ENCODE measurements around the gene ABCF1. TPM values are rescaled to one million over a fixed set of nuclear protein-coding genes. Genes with fewer than 3 reads are reported as not detected.

ABCF1 gene
- total RNA-seq, 1 experiment from 2014 or later: 53.3 TPM

DNA sequence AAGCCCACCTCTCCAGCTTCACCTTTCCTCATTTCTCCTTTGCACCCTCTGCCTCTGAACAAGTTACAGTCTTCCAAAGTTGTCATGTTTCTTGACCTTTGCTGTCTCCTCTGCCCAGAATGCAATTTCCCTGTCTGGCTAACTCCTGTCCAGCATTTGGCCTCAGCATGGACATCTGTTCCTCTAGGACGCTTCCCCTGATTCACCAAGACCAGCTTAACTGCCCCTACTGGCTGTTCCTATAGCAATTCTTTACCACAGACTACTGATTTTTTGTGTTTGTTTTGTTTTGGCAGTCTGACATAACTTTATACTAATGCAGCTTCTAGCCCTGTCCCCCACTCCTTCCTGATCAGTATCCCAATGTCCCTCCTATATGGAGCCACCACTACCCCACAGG is 28.3 kb upstream of the ABCF1 start:
- Histone ChIP-seq H3K4me1 (ENCODE audit: control insufficient read depth in 1 of 2, insufficient read depth in 2 of 2, low read length in 2 of 2) (peaks cover 0 to 10% of the 10 kb centered on the region in 2 experiments; a peak in 2 of 4 replicates), H3K4me2 (ENCODE audit: low read length) (no peak overlapping the region), H3K27me3 (ENCODE audit: insufficient read depth, low read length) (no peaks in the 10 kb centered on the region), H3K79me2 (ENCODE audit: insufficient read depth, low read length) (no peaks in the 10 kb centered on the region), H3K36me3 (ENCODE audit: control insufficient read depth in 1 of 2, insufficient read depth in 2 of 2, low read length in 2 of 2) (0 out of 4 replicates have a peak, but pooled peaks cover 0 to 4% of the 10 kb centered on the region in 2 experiments), H3K4me3 (replicated peaks in 1 of 2; ENCODE audit: low read depth in 1 of 2, low read length in 2 of 2) (no peak overlapping the region), H3K9me3 (ENCODE audit: control insufficient read depth in 1 of 2, insufficient read depth in 1 of 2, low read depth in 1 of 2, low read length in 2 of 2) (no peaks in the 10 kb centered on the region), H3K27ac (ENCODE audit: low read depth, low read length) (no peak overlapping the region), H3K9ac (ENCODE audit: low read length) (no peak overlapping the region), H2AFZ (ENCODE audit: low read depth, low read length, poor library complexity, severe bottlenecking) (no peak overlapping the region), H3K9me2 (ENCODE audit: insufficient read depth) (no peaks in the 10 kb centered on the region), H4K20me1 (ENCODE audit: insufficient read depth) (no peaks in the 10 kb centered on the region)
- ChIA-PET RAD21 (ENCODE audit: low non-redundant PET in 1 of 2, low total read pairs in 2 of 2, uncharacterized antibody in 2 of 2, unreplicated experiment in 2 of 2) (no interaction called here), POLR2A (interaction anchor here (1.1 to 1.7 kb wide), 2 partner anchors 70 to 188 kb away, joined by 3 to 4 read pairs; no protein-coding TSS in a partner anchor), CTCF (interaction anchor here (0.9 to 3.3 kb wide), 5 partner anchors 11 to 130 kb away, joined by 3 to 36 read pairs (median 6); partner anchors contain the start of gene DHX16)
- ATAC-seq (no peak), DNase-seq (ENCODE audit: low read depth, low spot score) (no peak)
- no TSS peak for BruUV-seq (replicated peaks)
- intact Hi-C loops (cut with micrococcal nuclease): loop anchor here (5.0 kb wide), 1 partner anchor 189 kb away; no protein-coding TSS in a partner anchor
- TF ChIP-seq TCF7L2 (IDR thresholded peaks at IDR 0.05; ENCODE audit: borderline replicate concordance, extremely low read depth, insufficient read depth, insufficient read length) (no peak), POLR2A (IDR thresholded peaks at IDR 0.05; ENCODE audit: borderline replicate concordance, extremely low read depth, insufficient read depth, insufficient read length) (no peak), EZH2 (IDR thresholded peaks at IDR 0.05) (no peak), EGR1 (IDR thresholded peaks at IDR 0.05; ENCODE audit: low read depth) (no peak)

- no peak for TF ChIP-seq EZH2 (IDR thresholded peaks at IDR 0.05)
- no peak for TF ChIP-seq SIN3A (IDR thresholded peaks at IDR 0.05; ENCODE audit: low read depth)
- TF ChIP-seq EGR1 (IDR thresholded peaks at IDR 0.05; ENCODE audit: low read depth): no peak
- no peak for TF ChIP-seq EZH2phosphoT487 (IDR thresholded peaks at IDR 0.05; ENCODE audit: borderline replicate concordance)
- no peak for TF ChIP-seq MAX (IDR thresholded peaks at IDR 0.05)
- TF ChIP-seq CTCF (IDR thresholded peaks at IDR 0.05 in 2 of 3, conservative IDR thresholded peaks at IDR 0.05 in 1 of 3; ENCODE audit: borderline replicate concordance in 1 of 3, insufficient read depth in 1 of 3, low read depth in 2 of 3, low read length in 2 of 3): no peak
- TF ChIP-seq ZNF274 (IDR thresholded peaks at IDR 0.05; ENCODE audit: low read depth, low read length): no peak
- no peak for TF ChIP-seq TCF7L2 (IDR thresholded peaks at IDR 0.05; ENCODE audit: borderline replicate concordance, extremely low read depth, insufficient read depth, insufficient read length)
- TF ChIP-seq POLR2A (IDR thresholded peaks at IDR 0.05; ENCODE audit: borderline replicate concordance, extremely low read depth, insufficient read depth, insufficient read length): no peak
- no peak for TF ChIP-seq ATF3 (IDR thresholded peaks at IDR 0.05)
- no peak for TF ChIP-seq RAD21 (IDR thresholded peaks at IDR 0.05; ENCODE audit: low read depth)
- no peak for TF ChIP-seq CEBPB (IDR thresholded peaks at IDR 0.05; ENCODE audit: low read depth)
- no peak for TF ChIP-seq YY1 (IDR thresholded peaks at IDR 0.05; ENCODE audit: extremely low read depth, insufficient replicate concordance, low read depth, low read length)
- TF ChIP-seq ZFX (IDR thresholded peaks at IDR 0.05): no peak
- H3K27me3 ChIP-seq (ENCODE audit: insufficient read depth, low read length): no peaks in the 10 kb centered on the region
- H3K9me2 ChIP-seq (ENCODE audit: insufficient read depth): no peaks in the 10 kb centered on the region
- H4K20me1 ChIP-seq (ENCODE audit: insufficient read depth): no peaks in the 10 kb centered on the region
- no peaks in the 10 kb centered on the region for H3K79me2 ChIP-seq (ENCODE audit: insufficient read depth, low read length)
- RAD21 ChIA-PET (ENCODE audit: low non-redundant PET in 1 of 2, low total read pairs in 2 of 2, uncharacterized antibody in 2 of 2, unreplicated experiment in 2 of 2): no interaction called here
- CTCF ChIA-PET: interaction anchor here (1.0 to 3.3 kb wide), 4 partner anchors 12 to 129 kb away, joined by 3 to 36 read pairs (median 25); partner anchors contain the start of gene DHX16
- intact Hi-C loops (cut with micrococcal nuclease): loop anchor here (1.0 to 5.0 kb wide), 2 partner anchors 61 to 188 kb away; no protein-coding TSS in a partner anchor
- H3K4me3 ChIP-seq (replicated peaks in 1 of 2; ENCODE audit: low read depth in 1 of 2, low read length in 2 of 2): no peak overlapping the region
- ATAC-seq: no peak
- no peak overlapping the region for H3K4me2 ChIP-seq (ENCODE audit: low read length)
- no peaks in the 10 kb centered on the region for H3K9me3 ChIP-seq (ENCODE audit: control insufficient read depth in 1 of 2, insufficient read depth in 1 of 2, low read depth in 1 of 2, low read length in 2 of 2)
- no peak overlapping the region for H2AFZ ChIP-seq (ENCODE audit: low read depth, low read length, poor library complexity, severe bottlenecking)
- no peak overlapping the region for H3K27ac ChIP-seq (ENCODE audit: low read depth, low read length)
- peaks cover 0 to 10% of the 10 kb centered on the region in 2 experiments; a peak in 2 of 4 replicates for H3K4me1 ChIP-seq (ENCODE audit: control insufficient read depth in 1 of 2, insufficient read depth in 2 of 2, low read length in 2 of 2)
- no peak for DNase-seq (ENCODE audit: low read depth, low spot score)
- peaks cover 0 to 9% of the 10 kb centered on the region in 2 experiments; a peak in 1 of 4 replicates for H3K36me3 ChIP-seq (ENCODE audit: control insufficient read depth in 1 of 2, insufficient read depth in 2 of 2, low read length in 2 of 2)
- no TSS peak for BruUV-seq (replicated peaks)
- no peak overlapping the region for H3K9ac ChIP-seq (ENCODE audit: low read length)
- POLR2A ChIA-PET: no interaction called here
Measured at GRCh38 chr6:30543821-30544220, 27.4 kb upstream of the ABCF1 start.

All from HCT116 (cell line).